Activated naive CD8-positive, alpha-beta T cell treated with anti-CD3 and anti-CD28 coated beads, Interleukin-2, amount 50 U/mL, for 16 hours (primary cell): ENCODE results near the gene ZFAND6.
"Not testable (repeated sequence)": the region's sequence is repeated elsewhere in the genome, so short reads cannot be mapped to it uniquely, and the experiment has no call there.

Experiments used
- DNase-seq: peaks from one replicate; pipeline ENCODE4 v3.0.0-alpha.2; 2020; ENCODE audit warnings: low read depth, low spot score

Gene ZFAND6

GRCh38 chr15:80058851-80059785, at the start of gene ZFAND6:
Gene ZFAND6 (plus strand): TSS chr15:80059676. CDS start chr15:80120345, 60,669 bp downstream.
- DNase-seq = peak; percentile 93

DNA sequence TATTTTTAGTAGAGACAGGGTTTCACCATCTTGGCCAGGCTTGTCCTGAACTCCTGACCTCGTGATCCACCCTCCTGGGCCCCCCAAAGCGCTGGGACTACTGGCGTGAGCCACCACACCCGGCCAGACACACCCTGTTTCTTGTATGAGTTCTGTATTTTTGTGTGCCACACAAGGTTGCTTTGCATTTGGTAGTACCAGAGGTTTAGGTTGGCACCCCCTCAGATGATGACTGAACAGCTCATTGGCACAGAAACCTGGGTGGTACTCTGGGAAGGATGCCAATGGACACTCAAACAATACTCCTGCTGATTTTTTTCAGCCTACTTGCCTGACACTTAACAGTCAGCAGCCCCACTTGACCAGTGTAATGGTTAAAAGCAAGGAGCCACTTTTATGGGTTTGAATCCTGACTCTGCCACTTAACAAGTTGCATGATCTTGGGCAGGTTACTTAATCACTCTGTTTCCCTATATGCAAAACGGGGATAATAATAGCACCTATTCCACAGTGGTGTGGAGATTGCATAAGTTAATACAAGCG, 49.3 kb upstream of the ZFAND6 start:
- DNase-seq = no peak

GRCh38 chr15:80011041-80011523, 48.4 kb upstream of the ZFAND6 start:
- not testable (repeated sequence) for DNase-seq

GRCh38 chr15:80011596-80011995, 47.9 kb upstream of the ZFAND6 start:
- DNase-seq = no peak

GRCh38 chr15:80012060-80012726, 47.3 kb upstream of the ZFAND6 start:
- DNase-seq = no peak

- DNase-seq = not testable (repeated sequence)
Measured at GRCh38 chr15:80014186-80014585, 45.3 kb upstream of the ZFAND6 start.

GRCh38 chr15:80015156-80015555, 44.3 kb upstream of the ZFAND6 start:
- DNase-seq = no peak

- not testable (repeated sequence) for DNase-seq
Measured at GRCh38 chr15:80016506-80016905, 43.0 kb upstream of the ZFAND6 start.

GRCh38 chr15:80017139-80017538, 42.3 kb upstream of the ZFAND6 start:
- not testable (repeated sequence) for DNase-seq

GRCh38 chr15:80019168-80019745, 40.2 kb upstream of the ZFAND6 start:
- DNase-seq = no peak

DNA sequence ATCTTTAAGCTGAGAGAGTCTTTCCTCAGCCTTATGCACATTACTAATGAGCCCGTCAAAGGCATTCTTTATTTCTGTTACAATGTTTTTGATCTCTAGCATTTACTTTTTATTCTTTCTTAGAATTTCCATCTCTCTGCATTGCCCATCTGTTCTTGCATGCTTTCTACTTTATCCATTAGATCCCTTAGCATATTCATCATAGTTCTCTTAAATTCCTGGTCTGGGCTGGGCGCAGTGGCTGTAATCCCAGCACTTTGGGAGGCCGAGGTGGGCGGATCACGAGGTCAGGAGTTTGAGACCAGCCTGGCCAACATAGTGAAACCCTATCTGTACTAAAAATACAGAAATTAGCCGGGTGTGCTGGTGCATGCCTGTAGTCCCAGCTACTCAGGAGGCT, 39.3 kb upstream of the ZFAND6 start:
- DNase-seq = not testable (repeated sequence)

- DNase-seq = no peak
Measured at GRCh38 chr15:80020731-80021130, 38.7 kb upstream of the ZFAND6 start.

DNA sequence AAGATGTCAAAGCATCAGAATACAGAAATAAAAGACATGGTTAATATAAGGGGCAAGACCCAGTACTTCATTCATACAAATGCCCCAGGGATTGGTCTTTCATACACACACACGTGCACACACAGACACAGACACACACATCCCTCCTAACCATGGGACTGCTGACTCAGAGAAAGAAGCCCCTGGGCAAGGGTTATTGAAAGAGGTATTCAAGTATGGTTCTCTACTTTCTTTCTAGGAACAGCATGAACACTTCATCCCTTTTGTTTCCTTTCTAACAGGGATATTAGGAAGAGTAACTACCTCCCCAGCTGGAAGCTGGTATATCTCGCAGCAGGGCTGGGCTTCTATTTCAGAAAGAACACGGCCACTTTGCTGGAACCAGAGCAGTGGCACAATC, 33.2 kb upstream of the ZFAND6 start:
- no peak for DNase-seq

DNA sequence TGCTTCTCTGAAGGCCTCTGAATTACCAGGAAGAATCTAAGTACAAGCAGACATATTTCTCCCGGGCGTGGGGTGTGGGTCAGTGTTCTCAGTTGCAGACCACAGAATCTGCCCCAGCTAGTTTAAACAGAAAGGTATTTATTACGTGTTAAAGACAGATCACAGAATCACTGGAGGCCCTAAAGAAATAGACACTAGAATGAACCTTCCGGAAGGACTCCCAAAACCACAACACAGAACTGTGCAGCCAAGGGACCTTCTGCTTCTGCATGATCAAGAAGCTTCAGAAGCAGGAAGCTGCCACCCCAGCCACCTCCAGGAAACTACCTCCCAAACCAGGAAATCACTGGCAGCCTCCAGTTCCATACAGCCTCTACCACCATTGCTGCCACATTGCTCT, 32.7 kb upstream of the ZFAND6 start:
- DNase-seq = no peak

DNA sequence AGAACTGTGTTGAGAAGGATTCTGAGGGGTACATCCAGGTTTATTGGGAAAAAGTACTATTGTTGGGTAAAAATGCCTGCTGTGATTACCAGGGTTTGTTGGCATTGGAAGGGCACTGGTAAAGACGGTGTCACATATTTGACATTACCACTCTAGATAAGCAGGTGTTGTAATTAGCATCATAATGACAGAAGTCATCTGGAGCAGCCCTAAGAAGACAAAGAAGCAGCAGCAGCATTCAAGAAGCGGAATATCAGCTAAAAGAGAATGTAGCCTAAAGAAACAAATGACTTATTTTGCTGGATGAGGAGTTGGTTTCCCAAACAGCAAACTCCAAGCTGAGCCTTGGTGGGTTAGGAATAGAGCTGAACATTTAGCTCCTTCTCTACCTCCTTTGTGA, 30.5 kb upstream of the ZFAND6 start:
- DNase-seq = no peak

DNA sequence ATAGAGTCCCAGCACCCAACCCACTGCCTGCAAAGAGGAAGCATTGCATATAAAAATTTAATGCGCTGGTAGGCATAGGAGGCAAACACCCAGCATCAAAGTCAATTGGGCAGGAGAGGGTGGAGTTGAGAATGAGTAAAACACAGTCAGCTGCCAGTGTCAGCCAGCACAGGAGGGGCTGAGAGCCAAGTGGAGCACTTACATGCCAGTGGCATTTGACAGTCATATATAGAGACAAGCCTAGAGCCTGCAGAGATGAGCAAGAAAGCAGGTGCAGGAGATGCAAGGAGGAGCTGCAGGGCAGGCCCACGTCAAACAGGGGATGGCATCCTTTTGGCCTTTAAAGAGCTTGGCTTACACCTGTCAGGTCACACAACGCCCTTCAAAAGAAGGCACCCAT, 27.6 kb upstream of the ZFAND6 start:
- DNase-seq = no peak

DNA sequence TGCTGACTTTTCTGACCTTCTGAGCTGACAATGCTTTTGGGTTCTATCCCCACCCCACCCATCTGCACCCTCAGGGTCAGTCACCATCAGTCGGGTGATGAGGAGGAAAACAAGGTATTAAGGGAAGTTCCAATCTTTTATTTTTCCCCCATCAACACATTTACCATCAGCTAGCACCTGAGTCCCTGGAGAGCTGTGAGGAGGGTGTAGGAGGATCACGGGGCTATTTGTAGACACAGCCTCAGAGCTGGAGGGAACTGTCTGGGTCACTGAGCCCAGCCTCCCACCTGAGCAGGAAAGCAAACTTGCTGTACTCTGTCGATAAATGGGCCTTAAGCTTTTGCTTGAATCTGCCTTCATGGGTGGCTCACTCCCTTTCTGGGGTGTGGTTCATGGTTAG, 24.8 kb upstream of the ZFAND6 start:
- DNase-seq = no peak

DNA sequence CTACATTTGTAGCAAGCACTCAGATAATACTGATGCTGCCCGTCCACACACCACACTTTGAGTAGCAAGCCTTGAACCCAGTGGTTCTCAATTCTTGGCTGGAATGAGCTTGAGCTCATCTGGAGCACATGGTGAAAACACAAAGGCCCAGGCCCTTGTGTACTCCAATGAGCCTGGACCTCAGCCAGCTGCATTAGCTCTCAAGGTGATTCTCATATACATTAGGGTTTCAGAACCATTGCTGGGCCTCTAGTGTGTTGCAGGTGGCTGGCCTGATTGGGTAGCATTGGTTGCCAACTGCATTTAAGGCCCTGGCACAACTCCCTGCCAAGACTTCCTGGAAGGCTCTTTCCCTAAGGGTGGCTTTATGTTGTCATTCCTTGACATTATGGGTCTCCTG, 23.4 kb upstream of the ZFAND6 start:
- DNase-seq = no peak

GRCh38 chr15:80041494-80042253, 17.8 kb upstream of the ZFAND6 start:
- DNase-seq = no peak

DNA sequence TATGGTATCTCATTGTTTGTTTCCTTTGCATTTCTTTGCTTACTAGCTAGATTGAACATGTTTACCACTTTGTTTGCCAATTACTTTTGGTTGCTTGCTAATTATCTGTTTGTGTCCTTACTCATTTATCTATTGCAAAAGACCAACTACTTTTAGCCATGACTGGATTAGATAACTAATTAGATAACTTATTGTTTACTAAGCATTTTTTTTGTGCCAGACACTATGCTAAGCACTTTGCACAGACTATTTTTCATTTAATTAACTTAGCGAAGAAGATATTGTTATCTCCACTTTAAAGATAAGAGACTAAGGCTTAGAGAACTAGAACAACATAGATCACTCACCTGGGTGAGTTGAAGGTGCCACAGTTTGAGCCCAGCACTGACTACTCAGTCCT, 16.9 kb upstream of the ZFAND6 start:
- DNase-seq = no peak

DNA sequence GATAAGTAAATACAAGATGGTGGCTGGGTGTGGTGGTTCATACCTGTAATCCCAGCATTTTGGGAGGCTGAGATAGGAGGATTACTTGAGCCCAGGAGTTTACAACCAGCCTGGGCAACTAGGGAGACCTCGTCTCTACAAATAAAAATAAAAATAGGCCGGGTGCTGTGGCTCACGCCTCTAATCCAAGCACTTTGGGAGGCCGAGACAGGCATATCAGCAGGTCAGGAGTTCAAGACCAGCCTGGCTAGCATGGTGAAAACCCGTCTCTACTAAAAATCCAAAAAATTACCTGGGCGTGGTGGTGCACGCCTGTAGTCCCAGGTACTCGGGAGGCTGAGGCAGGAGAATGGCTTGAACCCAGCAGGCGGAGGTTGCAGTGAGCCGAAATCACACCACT, 14.3 kb upstream of the ZFAND6 start:
- not testable (repeated sequence) for DNase-seq
